SU-DHL-6 (cell line): ENCODE data around the gene SULT2B1.
A peak's percentile ranks its signal among the peaks of the same experiment; 100 is the strongest.

Experiments used
- H2AFZ ChIP-seq: fragments of 200-600 bp; sonication (generic); 2 replicates; pipeline ENCODE4 v1.6.1; 2014; ENCODE audit warnings: low read depth, mild to moderate bottlenecking, moderate library complexity, mixed read lengths, antibody characterized with exemption, low read length; ENCODE audit not compliant: severe bottlenecking
- H3F3A ChIP-seq: fragments of 200-600 bp; shearing (Covaris generic); 2 replicates; pipeline ENCODE4 v1.6.0; 2016; ENCODE audit warnings: antibody characterized with exemption, mild to moderate bottlenecking; ENCODE audit not compliant: insufficient read depth
- H3K27ac ChIP-seq: fragments of 200-600 bp; sonication (generic); 2 replicates; pipeline ENCODE4 v1.5.1; 2016; ENCODE audit warnings: low read depth, mild to moderate bottlenecking, low read length, moderate library complexity, mixed read lengths
- H3K27me3 ChIP-seq: fragments of 200-600 bp; sonication (generic), shearing (Covaris generic); 2 replicates; pipeline ENCODE4 v1.6.0; 2014; ENCODE audit warnings: mild to moderate bottlenecking, low read length
- H3K36me3 ChIP-seq: fragments of 200-600 bp; sonication (generic); 2 replicates; pipeline ENCODE4 v1.6.1; 2014; ENCODE audit warnings: mild to moderate bottlenecking, low read length, mixed read lengths
- H3K4me2 ChIP-seq: fragments of 300-600, 200-600 bp; shearing (Covaris generic), sonication (generic); 2 replicates; pipeline ENCODE4 v1.6.0; 2014; ENCODE audit warnings: low read length, low read depth, mild to moderate bottlenecking; ENCODE audit not compliant: poor library complexity, severe bottlenecking
- H3K4me3 ChIP-seq: fragments of 200-600 bp; sonication (generic); 2 replicates; pipeline ENCODE4 v1.5.1; 2014; ENCODE audit warnings: antibody characterized with exemption, low read length, mild to moderate bottlenecking, mixed read lengths; ENCODE audit not compliant: insufficient read depth, poor library complexity, severe bottlenecking
- H3K79me2 ChIP-seq: fragments of 200-600 bp; sonication (generic); 2 replicates; pipeline ENCODE4 v1.6.1; 2014; ENCODE audit warnings: mild to moderate bottlenecking, low read length, moderate library complexity; ENCODE audit not compliant: insufficient read depth
- H3K9ac ChIP-seq: fragments of 200-600 bp; sonication (generic); 2 replicates; pipeline ENCODE4 v1.7.0; 2014; ENCODE audit warnings: mild to moderate bottlenecking, low read length
- H3K9me2 ChIP-seq: fragments of 200-600 bp; sonication (generic); replicated peaks from 2 replicates; pipeline ENCODE4 v1.6.1; 2014; ENCODE audit warnings: low read length; ENCODE audit not compliant: insufficient read depth
- H3K9me3 ChIP-seq: fragments of 200-600 bp; sonication (generic); 2 replicates; pipeline ENCODE4 v1.6.1; 2014; ENCODE audit warnings: low read length, mixed read lengths; ENCODE audit not compliant: insufficient read depth
- H4K20me1 ChIP-seq: fragments of 200-600 bp; sonication (generic); 2 replicates; pipeline ENCODE4 v1.6.1; 2014; ENCODE audit warnings: low read depth, mild to moderate bottlenecking, antibody characterized with exemption, low read length, moderate library complexity, mixed read lengths
- EZH2phosphoT487 ChIP-seq: fragments of 200-600 bp; sonication (generic), shearing (Covaris generic); conservative IDR thresholded peaks from 2 replicates; pipeline ENCODE4 v1.6.1; 2018; ENCODE audit warnings: mild to moderate bottlenecking, antibody characterized with exemption, low read length, moderate library complexity, mixed read lengths
- TF ChIP-seq, protein P1 (sequence below): fragments of 200-600 bp; sonication (generic); IDR thresholded peaks from one replicate; pipeline ENCODE4 v1.5.1; 2017; ENCODE audit warnings: antibody characterized with exemption, mild to moderate bottlenecking, low read length, moderate library complexity; ENCODE audit not compliant: insufficient read depth, poor library complexity, severe bottlenecking

SULT2B1 gene

DNA sequence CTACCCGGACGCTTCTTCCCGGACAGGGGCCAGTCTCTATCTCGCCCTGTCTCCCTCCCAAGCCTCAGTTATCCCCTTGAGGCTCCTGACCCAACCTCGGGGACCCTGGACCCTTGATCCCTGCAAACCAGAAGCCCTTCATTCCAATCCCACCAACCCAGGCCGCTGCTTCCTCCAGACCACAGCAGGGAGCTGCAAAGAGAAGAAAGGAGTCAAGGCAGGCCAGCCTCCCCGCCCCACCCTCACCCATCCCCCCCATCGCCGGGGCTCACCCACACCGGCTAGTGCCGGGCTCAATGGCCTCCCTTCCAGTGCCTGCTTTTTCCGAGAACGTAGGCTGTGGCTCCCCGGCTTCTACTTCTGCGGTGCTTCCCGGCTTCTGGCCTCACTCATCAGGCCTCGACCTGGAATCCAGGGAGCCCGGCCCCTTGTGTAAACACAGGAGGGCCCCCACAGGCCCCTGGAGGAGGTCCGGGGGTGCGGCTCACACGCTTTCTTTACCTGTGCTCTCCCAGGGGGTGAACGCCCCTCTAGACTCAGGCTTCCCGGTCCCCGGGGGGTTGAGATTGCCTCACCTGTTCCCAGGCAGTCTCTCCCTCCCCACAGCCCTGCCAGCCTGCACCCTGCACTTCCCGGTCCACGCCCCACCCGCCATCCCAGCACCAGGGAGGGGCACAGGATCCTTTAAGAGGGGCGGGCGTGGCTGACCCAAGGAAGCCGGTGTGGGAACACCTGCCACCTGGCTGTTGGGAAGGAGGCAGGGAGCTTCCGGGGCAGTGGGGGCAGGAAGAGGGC lies 62.7 kb downstream of the SULT2B1 start, which contains the start of gene FAM83E:
Gene FAM83E, minus strand, starts transcription at position 641 of the 795 bp plus-strand sequence. CDS start 1,704 bp downstream, outside the sequence.
- H3K4me2 ChIP-seq: no peak within 1 kb of the TSS
- H3K9ac ChIP-seq: no peak within 1 kb of the TSS
- no peak within 1 kb of the TSS for H3K4me3 ChIP-seq

DNA sequence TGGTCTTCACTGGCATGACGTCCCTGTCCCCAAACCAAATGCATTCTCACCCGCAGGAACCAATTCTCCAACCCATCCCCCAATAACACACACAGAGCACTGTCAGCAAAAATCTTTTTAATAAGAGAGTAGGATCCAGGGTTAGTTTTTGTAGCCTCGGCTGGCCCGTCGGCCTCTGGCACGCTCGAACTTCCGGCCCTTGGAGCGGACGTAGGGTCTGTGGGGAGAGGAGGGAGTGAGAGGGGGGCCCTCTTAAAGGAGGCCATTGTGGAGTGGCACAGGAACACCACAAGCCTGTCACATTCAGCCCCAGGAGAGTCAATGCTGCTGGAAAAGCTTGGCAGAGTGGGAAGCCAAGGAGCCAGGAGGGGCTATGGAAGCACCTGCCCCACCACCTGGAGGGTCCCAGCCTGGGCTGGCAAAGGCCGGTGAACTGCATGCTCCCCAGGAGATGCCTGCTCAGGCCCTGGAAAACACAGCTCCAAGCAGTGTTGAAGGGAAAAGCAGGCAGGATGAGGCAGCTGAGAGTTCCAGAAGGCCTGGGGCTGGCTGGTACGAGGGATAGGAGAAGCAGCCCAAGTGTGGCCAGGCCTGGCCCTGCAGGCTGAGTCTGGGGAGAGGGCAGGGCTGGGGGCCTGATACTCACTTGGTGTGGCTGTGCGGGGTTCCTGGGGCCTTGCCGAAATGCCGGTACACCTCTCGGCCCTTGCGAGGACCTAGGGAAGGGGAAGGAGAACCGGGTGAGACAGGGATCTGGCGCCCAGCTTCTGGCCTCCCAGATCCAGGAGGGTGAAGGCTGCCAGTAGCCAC lies 63.5 kb downstream of the SULT2B1 start:
- no peaks in the 10 kb centered on the region for H3K9me2 ChIP-seq
- H3K36me3 ChIP-seq: peaks cover 16% of the 10 kb centered on the region
- H3K79me2 ChIP-seq: peaks cover 39% of the 10 kb centered on the region
- TF ChIP-seq EZH2phosphoT487: no peak
- TF ChIP-seq, protein P1, sequence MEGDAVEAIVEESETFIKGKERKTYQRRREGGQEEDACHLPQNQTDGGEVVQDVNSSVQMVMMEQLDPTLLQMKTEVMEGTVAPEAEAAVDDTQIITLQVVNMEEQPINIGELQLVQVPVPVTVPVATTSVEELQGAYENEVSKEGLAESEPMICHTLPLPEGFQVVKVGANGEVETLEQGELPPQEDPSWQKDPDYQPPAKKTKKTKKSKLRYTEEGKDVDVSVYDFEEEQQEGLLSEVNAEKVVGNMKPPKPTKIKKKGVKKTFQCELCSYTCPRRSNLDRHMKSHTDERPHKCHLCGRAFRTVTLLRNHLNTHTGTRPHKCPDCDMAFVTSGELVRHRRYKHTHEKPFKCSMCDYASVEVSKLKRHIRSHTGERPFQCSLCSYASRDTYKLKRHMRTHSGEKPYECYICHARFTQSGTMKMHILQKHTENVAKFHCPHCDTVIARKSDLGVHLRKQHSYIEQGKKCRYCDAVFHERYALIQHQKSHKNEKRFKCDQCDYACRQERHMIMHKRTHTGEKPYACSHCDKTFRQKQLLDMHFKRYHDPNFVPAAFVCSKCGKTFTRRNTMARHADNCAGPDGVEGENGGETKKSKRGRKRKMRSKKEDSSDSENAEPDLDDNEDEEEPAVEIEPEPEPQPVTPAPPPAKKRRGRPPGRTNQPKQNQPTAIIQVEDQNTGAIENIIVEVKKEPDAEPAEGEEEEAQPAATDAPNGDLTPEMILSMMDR: no peak
- H3K4me3 ChIP-seq: no peak overlapping the region
- H3K9me3 ChIP-seq: no peaks in the 10 kb centered on the region
- no peak overlapping the region for H3K9ac ChIP-seq
- H3K4me2 ChIP-seq: no peak overlapping the region
- no peaks in the 10 kb centered on the region for H3K27me3 ChIP-seq
- peaks cover 14% of the 10 kb centered on the region for H4K20me1 ChIP-seq
- peaks cover 20% of the 10 kb centered on the region for H3F3A ChIP-seq
- no peak overlapping the region for H3K27ac ChIP-seq
- no peak overlapping the region for H2AFZ ChIP-seq

More for the DNA sequence above, 62.7 kb downstream of the SULT2B1 start, which contains the start of gene FAM83E:
- no peak for TF ChIP-seq EZH2phosphoT487
- TF ChIP-seq, protein P1: no peak
- H2AFZ ChIP-seq: no peak within 1 kb of the TSS
- H3K27ac ChIP-seq: no peak within 1 kb of the TSS
- peaks cover 20% of the 10 kb centered on the region for H3F3A ChIP-seq
- no peaks in the 10 kb centered on the region for H3K9me2 ChIP-seq
- H3K9me3 ChIP-seq: no peaks in the 10 kb centered on the region
- peaks cover 14% of the 10 kb centered on the region for H4K20me1 ChIP-seq
- peaks cover 31% of the 10 kb centered on the region for H3K79me2 ChIP-seq
- no peaks in the 10 kb centered on the region for H3K27me3 ChIP-seq
- H3K36me3 ChIP-seq: peaks cover 16% of the 10 kb centered on the region

DNA sequence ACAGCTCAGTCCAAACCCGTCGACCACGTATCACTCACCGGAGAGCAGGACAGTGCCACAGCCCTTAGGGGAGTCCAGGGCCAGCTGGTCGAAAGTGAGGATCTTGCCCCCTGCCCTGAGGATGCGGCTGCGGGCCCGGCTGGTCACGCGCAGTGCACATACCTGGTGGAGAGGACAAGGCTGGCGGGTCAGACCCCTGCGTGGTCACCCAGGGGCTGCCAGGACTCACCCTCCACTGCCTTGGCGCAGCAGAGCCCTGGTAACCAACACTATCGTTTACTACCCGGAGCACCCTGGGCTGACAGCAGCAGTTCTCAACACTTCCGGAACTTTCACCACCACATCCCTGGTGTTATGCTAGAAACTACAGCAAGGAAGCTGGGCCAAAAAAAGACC lies 64.1 kb downstream of the SULT2B1 start:
- Histone ChIP-seq H3K9ac (peak overlapping the region; percentile 92; the same call in 1 of the 2 replicates), H3K27me3 (no peaks in the 10 kb centered on the region), H3K79me2 (peaks cover 39% of the 10 kb centered on the region), H3K27ac (no peak overlapping the region), H3K36me3 (peaks cover 16% of the 10 kb centered on the region), H2AFZ (no peak overlapping the region), H4K20me1 (peaks cover 14% of the 10 kb centered on the region), H3K4me3 (no peak overlapping the region), H3K9me3 (no peaks in the 10 kb centered on the region), H3K4me2 (no peak overlapping the region), H3K9me2 (no peaks in the 10 kb centered on the region), H3F3A (peaks cover 20% of the 10 kb centered on the region)
- TF ChIP-seq EZH2phosphoT487: no peak
- TF ChIP-seq, protein P1: no peak
